Fibroblast of skin of right biceps (primary cell): ENCODE data around the gene COL25A1.

Source experiments
- DNase-seq: peaks from one replicate; pipeline ENCODE4 v3.0.0-alpha.2; 2013

Gene COL25A1

DNA sequence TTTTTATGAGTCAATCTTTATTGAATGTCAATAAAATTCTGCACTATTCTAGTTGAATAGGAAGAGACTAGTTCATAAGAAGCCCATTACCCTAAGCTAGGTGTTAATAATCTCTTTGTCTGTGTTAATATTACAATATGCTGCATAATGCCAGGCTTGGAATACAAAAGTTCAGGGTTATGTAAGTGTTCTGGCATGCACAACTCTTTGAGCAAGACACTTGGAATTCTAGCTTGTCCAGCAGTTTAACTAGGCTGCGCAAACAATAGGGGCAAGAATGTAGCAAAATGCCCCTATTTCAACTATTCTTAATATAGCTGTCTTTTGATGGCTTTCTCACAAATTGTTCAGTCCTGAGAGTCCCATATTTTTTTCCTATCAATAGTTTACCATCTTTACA is 508.3 kb downstream of the COL25A1 start:
- DNase-seq, result peak; percentile 49

- DNase-seq, result peak; percentile 33
Measured at GRCh38 chr4:108793415-108793814, 509.0 kb downstream of the COL25A1 start.

- no peak for DNase-seq
Measured at GRCh38 chr4:108788731-108789130, 513.7 kb downstream of the COL25A1 start.

GRCh38 chr4:108787724-108788123 is 514.7 kb downstream of the COL25A1 start:
- DNase-seq, result no peak

DNA sequence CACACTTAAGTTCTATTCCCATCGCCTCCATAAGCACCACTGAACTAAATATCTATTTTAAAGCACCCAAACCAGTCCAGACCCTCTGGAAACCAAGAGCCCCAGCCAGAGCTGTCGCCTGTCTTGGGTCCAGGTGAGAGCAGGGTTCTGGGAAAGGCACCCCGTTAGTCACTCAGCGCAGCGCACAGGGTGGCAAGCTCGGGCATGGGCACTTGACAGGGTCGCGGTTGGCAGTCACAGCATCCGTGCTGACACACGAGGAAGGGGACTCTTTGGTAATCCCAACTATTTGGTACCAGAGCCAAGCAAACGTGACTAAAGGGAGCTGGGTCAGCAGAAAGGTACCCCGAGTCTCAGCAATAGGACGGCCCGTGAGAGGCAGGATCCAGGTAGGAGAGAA is 515.4 kb downstream of the COL25A1 start:
- DNase-seq, result no peak

DNA sequence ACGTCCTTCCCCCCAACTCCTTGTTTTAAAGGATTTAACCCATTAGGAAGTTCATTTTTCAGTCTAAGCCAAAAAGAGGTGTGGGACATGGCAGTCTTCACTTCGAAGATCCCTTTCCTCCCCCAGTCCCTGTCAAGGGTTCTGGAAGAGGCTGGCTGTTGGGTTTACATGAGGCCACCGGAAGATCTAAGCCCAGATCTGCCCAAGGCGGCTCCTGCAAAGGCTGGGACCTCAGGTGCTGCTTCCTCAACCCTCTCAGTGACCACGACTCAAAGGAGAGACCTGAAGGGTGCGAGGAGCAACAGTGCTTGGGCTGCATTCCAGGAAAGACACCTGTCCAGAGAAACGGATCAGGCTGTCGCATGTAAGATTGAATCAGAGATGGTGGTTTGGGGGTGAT is 516.1 kb downstream of the COL25A1 start:
- DNase-seq, result no peak

DNA sequence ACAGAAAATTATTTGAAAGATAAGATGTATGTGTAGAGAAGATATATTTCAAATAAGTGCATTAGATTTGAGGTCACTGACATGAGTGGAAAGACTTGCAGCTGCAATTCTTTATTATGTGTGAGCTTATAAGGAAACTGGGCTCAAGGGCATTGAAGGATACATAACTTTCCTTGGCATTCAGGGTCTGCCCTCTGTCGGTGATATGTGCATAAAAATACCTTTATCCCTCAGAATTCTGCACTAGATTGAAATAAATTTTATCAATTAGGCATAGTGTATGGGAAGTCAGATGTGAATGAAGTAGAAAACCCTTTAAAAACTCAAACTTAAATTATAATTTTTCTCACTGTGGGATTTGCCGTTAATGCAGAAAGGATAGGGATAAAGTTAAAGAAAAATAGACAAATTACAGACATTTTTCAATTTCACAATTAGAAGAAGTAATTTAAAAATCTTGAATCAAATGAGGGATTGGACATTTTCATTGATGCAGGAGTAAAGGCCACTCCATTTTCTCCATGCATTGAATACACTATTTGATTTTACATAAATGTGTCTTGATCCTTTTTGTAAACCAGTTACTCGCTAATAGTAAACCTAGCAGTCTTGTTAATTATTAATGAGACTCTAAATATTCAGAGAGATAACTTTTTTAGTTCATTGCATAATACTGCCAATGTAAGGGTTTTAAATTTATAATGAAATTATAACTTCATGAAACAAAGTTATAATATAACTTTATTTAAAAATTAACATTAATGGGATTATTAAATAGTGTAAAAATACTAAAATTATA is 518.6 kb downstream of the COL25A1 start:
- DNase-seq, result peak; percentile 15

DNA sequence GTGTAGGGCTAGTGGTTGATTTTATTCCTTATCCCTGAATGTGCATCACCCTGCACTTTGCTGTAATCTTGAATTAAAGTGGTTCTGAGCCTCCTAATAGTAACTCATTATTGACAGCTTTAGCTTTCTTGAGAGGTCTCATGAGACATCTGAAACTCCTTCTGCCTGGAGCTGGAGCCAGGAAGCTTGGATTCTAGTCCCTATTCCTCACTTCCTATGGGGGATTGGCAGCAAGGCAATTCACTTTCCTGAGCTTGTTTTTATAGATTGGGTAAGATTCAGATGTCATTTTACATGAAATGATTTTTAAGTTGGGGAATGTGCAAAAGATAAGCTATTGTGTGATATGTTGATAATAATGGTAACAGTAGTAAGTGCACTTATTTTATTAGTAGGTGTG is 522.5 kb downstream of the COL25A1 start:
- DNase-seq, result no peak

GRCh38 chr4:108777388-108777787 is 525.1 kb downstream of the COL25A1 start:
- DNase-seq, result no peak

DNA sequence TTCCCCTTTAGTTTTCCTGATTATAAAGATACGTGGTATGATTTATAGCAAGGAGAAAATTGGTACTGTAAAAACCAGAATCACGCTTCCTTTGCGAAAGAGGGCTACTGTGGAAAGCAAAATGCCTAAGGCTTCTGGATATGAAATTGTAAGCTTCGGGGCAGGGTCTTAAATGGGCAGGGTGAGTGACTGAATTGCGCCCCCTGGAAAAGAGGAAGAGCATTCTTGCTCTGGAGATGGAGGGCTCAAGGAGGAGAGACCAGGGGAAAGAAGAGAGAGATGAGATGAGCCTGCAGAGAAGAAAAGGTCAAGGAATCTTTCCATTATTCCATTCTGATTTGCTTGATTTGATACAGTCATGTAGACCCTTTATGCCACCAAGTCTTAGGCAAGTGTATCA is 526.5 kb downstream of the COL25A1 start:
- DNase-seq, result no peak

DNA sequence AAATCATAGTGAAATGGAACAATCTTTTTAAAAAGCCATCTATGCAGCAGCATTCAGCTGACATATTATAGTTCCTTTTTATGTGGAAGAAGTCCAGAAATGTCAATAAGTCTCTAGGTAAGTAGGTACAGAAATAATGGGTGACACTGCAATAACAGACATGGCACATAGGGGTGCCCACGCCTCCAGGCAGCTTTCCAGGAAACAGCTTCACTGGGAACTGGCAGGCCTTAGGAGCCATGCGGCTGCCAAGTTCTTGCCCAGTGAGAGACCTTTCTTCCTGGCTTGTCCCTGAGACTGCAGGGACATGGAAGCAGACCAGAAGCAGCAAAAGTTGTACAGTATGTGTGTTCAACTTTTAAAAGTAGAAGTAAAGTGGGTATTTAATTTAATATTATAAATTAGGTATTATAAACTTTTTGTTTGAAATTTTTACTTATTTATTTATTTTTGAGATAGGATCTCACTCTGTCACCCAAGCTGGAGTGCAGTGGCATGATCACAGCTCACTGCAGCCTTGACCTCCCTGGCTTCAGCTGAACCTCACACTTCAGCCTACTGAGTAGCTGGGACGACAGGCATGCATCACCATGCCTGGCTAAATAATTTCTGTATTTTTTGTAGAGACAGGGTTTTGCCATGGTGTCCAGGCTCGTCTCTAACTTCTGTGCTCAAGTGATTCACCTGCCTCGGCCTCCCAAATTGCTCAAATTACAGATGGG is 527.5 kb downstream of the COL25A1 start:
- no peak for DNase-seq

DNA sequence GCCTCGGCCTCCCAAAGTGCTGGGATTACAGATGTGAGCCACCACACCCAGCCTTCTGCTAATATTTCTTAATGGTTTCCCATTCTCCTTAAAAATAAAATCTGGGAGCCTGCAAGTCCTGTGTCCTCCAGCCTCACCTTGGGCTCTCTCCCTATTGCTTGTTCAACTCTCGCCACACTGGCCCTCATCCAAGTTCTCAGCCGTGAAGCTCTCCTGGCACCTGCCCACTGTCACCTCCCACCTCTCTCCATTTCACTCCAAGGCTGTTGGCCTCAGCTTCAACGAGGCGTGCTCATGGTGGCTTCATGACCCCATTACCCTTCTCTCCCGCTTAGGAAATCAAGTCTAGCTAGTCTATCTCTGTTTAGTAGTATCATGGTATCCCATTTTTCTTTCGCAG is 530.1 kb downstream of the COL25A1 start:
- DNase-seq, result no peak

- DNase-seq, result no peak
Measured at GRCh38 chr4:108766058-108766457, 536.4 kb downstream of the COL25A1 start.

GRCh38 chr4:108763986-108764385 is 538.5 kb downstream of the COL25A1 start:
- DNase-seq, result no peak

- DNase-seq, result no peak
Measured at GRCh38 chr4:108763226-108763593, 539.2 kb downstream of the COL25A1 start.

GRCh38 chr4:108762559-108763225 is 539.8 kb downstream of the COL25A1 start, which contains the start of gene ETNPPL:
ETNPPL (minus strand) TSS chr4:108763053; CDS start chr4:108762898, 155 bp downstream.
- peak; percentile 18 for DNase-seq
